ENCODE data around the gene CCDC12.

DNA sequence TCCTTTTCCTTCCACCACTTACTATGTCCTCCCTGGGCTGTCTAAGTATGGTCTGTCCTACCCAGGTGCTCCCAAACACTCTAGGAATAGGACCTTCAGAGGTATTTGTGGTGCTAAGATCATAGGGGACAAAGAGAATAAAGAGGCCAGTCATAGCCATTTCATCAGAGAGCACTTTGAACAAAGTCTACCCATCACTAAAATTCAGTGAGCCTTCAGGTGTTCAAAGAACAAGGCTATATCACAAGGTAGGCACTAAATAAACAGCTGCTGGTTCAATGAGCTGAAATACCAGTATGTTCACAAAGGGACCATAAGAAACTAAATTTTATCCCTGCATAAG lies 41.7 kb upstream of the CCDC12 start:
- no peak for TF ChIP-seq SP1 (IDR thresholded peaks at IDR 0.05)
- no peak for TF ChIP-seq NFRKB (IDR thresholded peaks at IDR 0.05)
- no peak for TF ChIP-seq ELF4 (IDR thresholded peaks at IDR 0.05)
